RPMI8226 (cell line): ENCODE data around the gene ST8SIA2.

ENCODE experiments used
- DNase-seq: peaks from one replicate; pipeline ENCODE4 v3.0.0-alpha.2; 2015

Gene ST8SIA2

GRCh38 chr15:92393071-92393979 lies at the start of gene ST8SIA2:
Gene ST8SIA2, plus strand, starts transcription at chr15:92393881. Its CDS starts 184 bp downstream, at chr15:92394065.
- peak; percentile 87 for DNase-seq

GRCh38 chr15:92343924-92344643 lies 49.6 kb upstream of the ST8SIA2 start:
- DNase-seq: no peak

GRCh38 chr15:92346063-92346462 lies 47.6 kb upstream of the ST8SIA2 start:
- DNase-seq: no peak

- DNase-seq: no peak
Observed at GRCh38 chr15:92355307-92355706, 38.4 kb upstream of the ST8SIA2 start.

- no peak for DNase-seq
Observed at GRCh38 chr15:92361321-92362000, 32.2 kb upstream of the ST8SIA2 start.

- DNase-seq: no peak
Observed at GRCh38 chr15:92362001-92362350, 31.7 kb upstream of the ST8SIA2 start.

- DNase-seq: no peak
Observed at GRCh38 chr15:92365084-92365483, 28.6 kb upstream of the ST8SIA2 start.

GRCh38 chr15:92365906-92366305 lies 27.8 kb upstream of the ST8SIA2 start:
- DNase-seq: no peak

- no peak for DNase-seq
Observed at GRCh38 chr15:92366381-92366780, 27.3 kb upstream of the ST8SIA2 start.

GRCh38 chr15:92375057-92375456 lies 18.6 kb upstream of the ST8SIA2 start:
- no peak for DNase-seq

- DNase-seq: no peak
Observed at GRCh38 chr15:92376109-92376508, 17.6 kb upstream of the ST8SIA2 start.

GRCh38 chr15:92377083-92377789 lies 16.4 kb upstream of the ST8SIA2 start:
- no peak for DNase-seq

- no peak for DNase-seq
Observed at GRCh38 chr15:92383519-92384324, 10.0 kb upstream of the ST8SIA2 start.

GRCh38 chr15:92384381-92384780 lies 9.3 kb upstream of the ST8SIA2 start:
- no peak for DNase-seq

- DNase-seq: no peak
Observed at GRCh38 chr15:92385096-92385495, 8.6 kb upstream of the ST8SIA2 start.

GRCh38 chr15:92391640-92392039 lies 2.0 kb upstream of the ST8SIA2 start:
- DNase-seq: peak; percentile 81

- no peak for DNase-seq
Observed at GRCh38 chr15:92392462-92392861, 1.2 kb upstream of the ST8SIA2 start.

- DNase-seq: no peak
Observed at GRCh38 chr15:92393980-92394308, 263 bp downstream of the ST8SIA2 start.

- peak; percentile 37 for DNase-seq
Observed at GRCh38 chr15:92394309-92395097, 822 bp downstream of the ST8SIA2 start.

GRCh38 chr15:92395098-92395635 lies 1.5 kb downstream of the ST8SIA2 start:
- no peak for DNase-seq
